Measurements from ENCODE around the gene GRM7.

GRM7 gene

GRCh38 chr3:7615043-7615442 is 754.1 kb downstream of the GRM7 start:
- DNase-seq (ENCODE audit: low spot score) = no peak
- no peak overlapping the region for H3K27ac ChIP-seq
- H3K4me3 ChIP-seq = no peak overlapping the region
- TF ChIP-seq CTCF (IDR thresholded peaks at IDR 0.05) = no peak

- DNase-seq (ENCODE audit: low spot score) = no peak
- no peak for TF ChIP-seq CTCF (IDR thresholded peaks at IDR 0.05)
- no peak overlapping the region for H3K4me3 ChIP-seq
- no peak overlapping the region for H3K27ac ChIP-seq
Observed at GRCh38 chr3:7618606-7619005, 757.7 kb downstream of the GRM7 start.

- Histone ChIP-seq H3K4me3 (no peak overlapping the region), H3K27ac (no peak overlapping the region)
- TF ChIP-seq CTCF (IDR thresholded peaks at IDR 0.05) = no peak
- DNase-seq (ENCODE audit: low spot score) = no peak
Observed at GRCh38 chr3:7620401-7620800, 759.5 kb downstream of the GRM7 start.

- no peak for TF ChIP-seq CTCF (IDR thresholded peaks at IDR 0.05)
- Histone ChIP-seq H3K27ac (no peak overlapping the region), H3K4me3 (no peak overlapping the region)
- DNase-seq (ENCODE audit: low spot score) = no peak
Observed at GRCh38 chr3:7621046-7621630, 760.2 kb downstream of the GRM7 start.

- no peak overlapping the region for H3K4me3 ChIP-seq
- no peak overlapping the region for H3K27ac ChIP-seq
- no peak for TF ChIP-seq CTCF (IDR thresholded peaks at IDR 0.05)
- no peak for DNase-seq (ENCODE audit: low spot score)
Observed at GRCh38 chr3:7621651-7622050, 760.7 kb downstream of the GRM7 start.

- no peak for DNase-seq (ENCODE audit: low spot score)
- no peak for TF ChIP-seq CTCF (IDR thresholded peaks at IDR 0.05)
- Histone ChIP-seq H3K4me3 (no peak overlapping the region), H3K27ac (no peak overlapping the region)
Observed at GRCh38 chr3:7625021-7625420, 764.1 kb downstream of the GRM7 start.

GRCh38 chr3:7630351-7630911 is 769.5 kb downstream of the GRM7 start:
- H3K27ac ChIP-seq = no peak overlapping the region
- no peak for TF ChIP-seq CTCF (IDR thresholded peaks at IDR 0.05)

More at GRCh38 chr3:7630351-7630911, 769.5 kb downstream of the GRM7 start:
- DNase-seq (ENCODE audit: low spot score) = no peak
- peak overlapping the region; percentile 55 for H3K4me3 ChIP-seq
